Astrocyte (in vitro differentiated cells and primary cell): ENCODE results near the gene LRRC26.
"Not testable (repeated sequence)": the region's sequence is repeated elsewhere in the genome, so short reads cannot be mapped to it uniquely, and the experiment has no call there.

Experiments
- EZH2 ChIP-seq: IDR thresholded peaks from 2 replicates; pipeline ENCODE4 v1.6.1; 2012; ENCODE audit warnings: mild to moderate bottlenecking, low read length, inconsistent platforms; ENCODE audit not compliant: insufficient read depth
- TF ChIP-seq, protein P1 (sequence below): IDR thresholded peaks from 2 replicates; pipeline ENCODE4 v1.5.1; 2011; ENCODE audit warnings: low read depth, mild to moderate bottlenecking, inconsistent platforms, low read length, moderate library complexity; ENCODE audit not compliant: insufficient read depth

- TF ChIP-seq, protein P1, sequence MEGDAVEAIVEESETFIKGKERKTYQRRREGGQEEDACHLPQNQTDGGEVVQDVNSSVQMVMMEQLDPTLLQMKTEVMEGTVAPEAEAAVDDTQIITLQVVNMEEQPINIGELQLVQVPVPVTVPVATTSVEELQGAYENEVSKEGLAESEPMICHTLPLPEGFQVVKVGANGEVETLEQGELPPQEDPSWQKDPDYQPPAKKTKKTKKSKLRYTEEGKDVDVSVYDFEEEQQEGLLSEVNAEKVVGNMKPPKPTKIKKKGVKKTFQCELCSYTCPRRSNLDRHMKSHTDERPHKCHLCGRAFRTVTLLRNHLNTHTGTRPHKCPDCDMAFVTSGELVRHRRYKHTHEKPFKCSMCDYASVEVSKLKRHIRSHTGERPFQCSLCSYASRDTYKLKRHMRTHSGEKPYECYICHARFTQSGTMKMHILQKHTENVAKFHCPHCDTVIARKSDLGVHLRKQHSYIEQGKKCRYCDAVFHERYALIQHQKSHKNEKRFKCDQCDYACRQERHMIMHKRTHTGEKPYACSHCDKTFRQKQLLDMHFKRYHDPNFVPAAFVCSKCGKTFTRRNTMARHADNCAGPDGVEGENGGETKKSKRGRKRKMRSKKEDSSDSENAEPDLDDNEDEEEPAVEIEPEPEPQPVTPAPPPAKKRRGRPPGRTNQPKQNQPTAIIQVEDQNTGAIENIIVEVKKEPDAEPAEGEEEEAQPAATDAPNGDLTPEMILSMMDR: not testable (repeated sequence)
- TF ChIP-seq EZH2: not testable (repeated sequence)
These were observed 46.9 kb downstream of the LRRC26 start for GRCh38 chr9:137122796-137123467.
